HG02642 (cell line): Measurements from ENCODE around the gene G0S2.

Source experiments
- ATAC-seq: cut with Tn5 transposase; IDR thresholded peaks from one replicate; pipeline ENCODE4 v1.9.1; 2021; ENCODE audit warnings: mild to moderate bottlenecking; ENCODE audit not compliant: unreplicated experiment, poor library complexity

The G0S2 gene, protein sequence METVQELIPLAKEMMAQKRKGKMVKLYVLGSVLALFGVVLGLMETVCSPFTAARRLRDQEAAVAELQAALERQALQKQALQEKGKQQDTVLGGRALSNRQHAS

DNA sequence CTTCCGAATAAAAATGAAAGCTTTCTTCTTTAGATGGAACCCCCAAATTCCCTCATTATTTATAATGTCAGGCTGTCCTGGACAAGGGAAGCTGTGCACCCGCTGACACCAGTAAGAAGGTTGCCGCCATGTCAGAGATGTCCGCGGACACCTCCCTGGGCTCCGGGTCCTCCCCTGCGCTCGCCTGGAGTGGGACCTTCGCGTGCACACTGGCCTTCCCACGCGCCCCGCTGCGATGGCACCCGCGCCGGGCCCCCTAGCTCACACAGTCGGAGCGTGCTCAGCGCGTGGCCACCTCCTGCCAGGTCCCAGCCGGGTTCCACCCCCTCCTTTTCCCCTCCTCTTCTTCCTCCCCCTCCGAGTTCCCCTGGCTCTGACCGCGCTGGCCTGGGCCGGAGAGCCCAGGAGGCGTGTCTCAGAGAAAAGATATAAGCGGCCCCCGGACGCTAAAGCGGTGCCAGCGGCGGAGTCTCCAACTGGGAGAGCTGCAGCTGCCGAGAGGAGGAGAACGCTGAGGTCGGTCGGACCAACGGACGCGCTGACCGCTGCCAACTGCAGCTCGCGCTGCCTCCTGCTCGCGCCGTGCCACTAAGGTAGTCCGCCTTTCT, at the start of gene G0S2:
Gene G0S2 (plus strand): TSS at position 456 of the 608 bp plus-strand sequence. CDS start 273 bp downstream, outside the sequence.
- no peak for ATAC-seq

DNA sequence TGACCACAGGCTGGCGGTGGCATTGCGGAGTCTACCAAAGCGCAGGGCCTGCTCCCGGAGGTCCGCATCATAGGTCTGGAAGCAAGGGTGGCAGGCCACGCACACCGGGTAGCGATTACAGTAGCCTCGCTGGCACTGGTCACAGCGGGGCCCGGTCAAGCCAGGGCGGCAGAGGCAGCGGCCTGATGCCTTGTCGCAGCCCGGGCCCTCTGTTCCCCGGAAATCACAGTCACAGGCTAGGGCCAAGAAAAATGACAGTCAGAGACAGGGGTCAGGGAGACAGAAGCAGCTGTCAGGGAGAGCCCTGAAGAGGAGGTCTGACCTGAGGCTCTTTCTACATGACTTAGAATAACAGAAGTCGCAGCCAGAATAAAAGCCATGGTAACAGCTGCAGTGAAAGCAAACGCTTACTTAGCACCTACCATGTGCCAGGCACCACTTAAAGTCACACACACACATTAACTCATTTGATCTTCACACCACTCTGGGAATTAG, 49.4 kb upstream of the G0S2 start:
- ATAC-seq, result no peak

DNA sequence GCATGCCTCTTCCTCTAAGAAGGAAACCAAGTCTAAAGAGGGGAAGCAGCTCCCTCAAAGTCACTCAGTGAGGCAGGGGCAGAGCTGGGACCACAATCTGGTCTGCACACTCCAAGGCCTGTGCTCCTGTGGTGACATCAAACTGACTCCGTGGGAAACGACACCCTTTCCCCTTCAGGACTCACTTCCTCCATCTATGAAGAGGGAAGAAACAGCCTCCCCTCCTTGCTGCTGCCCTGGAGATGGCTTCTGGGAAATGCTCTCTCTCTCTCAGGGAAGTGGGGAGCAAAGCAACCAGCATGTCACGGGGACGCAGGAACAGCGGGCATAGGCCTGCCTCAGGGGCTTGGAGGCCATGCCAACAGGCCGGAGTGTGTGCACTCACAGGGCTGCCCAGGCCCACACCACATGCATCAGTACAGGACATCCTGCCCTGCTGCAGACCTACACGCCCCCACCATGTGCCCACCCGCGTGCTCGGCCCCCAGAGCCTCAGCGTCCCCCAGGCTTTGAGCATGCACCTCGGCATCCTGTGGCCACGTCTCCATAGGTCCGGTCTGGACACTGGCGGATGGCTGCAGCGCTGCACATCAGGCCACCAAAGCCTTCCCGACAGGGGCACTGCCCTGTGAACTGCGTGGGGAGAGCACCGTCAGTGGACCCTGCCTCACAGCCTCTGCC, 48.7 kb upstream of the G0S2 start:
- no peak for ATAC-seq

DNA sequence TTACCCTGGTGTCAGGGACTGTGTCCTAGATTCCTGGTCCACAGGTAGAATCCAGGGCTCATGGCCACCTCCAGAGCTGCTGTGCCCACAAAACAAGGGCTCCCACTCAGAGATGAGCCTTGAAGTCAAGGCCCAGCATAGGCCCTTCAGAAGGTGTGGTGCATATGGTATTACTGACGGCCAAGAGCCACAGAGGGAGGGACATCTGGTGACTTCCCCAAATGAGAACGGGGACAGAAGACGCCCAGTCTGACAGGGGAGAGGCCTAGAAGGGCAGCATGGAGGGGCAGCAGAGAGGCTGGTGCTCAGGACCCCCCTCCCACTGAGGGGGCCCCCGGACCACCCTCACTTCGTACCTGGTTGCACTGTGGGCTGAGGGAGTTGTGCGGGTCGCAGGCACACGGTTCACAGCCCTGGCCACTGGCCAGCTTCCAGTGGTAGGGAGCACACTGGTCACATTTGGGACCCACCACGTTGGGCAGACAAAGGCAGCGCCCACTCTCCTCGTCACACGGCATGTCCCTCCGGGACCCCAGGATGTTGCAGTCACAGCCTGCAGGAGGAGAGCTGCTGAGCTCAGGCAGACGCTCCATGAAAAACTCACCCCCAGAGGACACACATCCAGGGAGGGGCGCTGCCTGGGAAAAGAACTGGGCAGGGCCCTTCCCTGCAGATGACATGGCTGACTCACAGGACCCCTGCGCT, 48.0 kb upstream of the G0S2 start:
- peak; percentile 26 for ATAC-seq

DNA sequence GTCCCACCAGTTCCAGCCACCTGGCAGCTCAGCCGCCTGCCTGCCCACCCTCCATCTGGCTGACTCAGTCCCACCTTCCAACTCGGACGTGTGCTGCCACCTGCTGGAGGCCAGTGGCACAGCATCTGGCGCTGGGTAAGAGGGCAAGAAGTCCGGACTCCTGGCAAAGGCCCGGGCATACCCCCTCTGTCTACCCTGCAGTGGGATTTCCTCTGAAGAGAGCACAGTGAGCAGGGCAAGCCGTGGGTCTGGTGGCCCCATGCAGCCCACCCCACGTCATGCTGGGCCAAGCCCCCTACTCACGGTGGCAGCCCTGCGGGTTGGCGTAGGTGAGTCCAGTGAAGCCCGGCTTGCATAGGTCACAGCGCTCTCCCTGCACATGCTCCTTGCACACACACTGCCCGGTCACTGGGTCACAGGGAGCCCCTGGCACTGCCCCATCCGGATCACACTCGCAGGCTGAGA, 47.4 kb upstream of the G0S2 start:
- ATAC-seq, result peak; percentile 83

DNA sequence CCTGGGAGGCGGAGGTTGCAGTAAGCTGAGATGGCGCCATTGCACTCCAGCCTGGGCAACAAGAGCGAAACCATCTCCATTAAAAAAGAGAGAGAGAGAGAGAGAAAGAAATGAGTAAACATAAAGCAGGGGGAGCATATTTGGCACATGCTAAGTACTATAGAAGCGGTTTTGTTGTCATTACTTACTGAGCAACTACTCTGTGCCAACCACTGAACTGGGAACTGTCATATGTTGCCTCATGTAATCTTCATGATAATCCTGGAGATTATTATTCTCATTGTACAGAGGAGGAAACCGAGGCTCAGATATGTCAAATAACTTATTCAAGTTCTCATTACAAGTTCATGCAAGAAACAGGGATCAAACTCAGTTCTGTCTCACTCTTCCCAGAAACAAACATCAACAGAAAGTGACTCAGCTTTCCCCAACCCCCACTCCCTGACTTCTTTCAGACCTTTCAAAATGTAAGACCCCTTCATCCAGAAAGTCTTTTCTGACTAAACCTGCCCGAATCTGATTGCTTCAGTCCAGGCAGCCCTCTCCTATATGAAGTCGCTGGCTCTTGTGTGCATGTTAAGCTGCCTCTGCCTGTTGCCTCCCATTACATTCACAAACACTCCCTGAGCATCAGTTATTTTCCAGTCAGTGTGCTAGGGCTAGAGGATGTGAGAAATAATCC, 46.5 kb upstream of the G0S2 start:
- no peak for ATAC-seq

DNA sequence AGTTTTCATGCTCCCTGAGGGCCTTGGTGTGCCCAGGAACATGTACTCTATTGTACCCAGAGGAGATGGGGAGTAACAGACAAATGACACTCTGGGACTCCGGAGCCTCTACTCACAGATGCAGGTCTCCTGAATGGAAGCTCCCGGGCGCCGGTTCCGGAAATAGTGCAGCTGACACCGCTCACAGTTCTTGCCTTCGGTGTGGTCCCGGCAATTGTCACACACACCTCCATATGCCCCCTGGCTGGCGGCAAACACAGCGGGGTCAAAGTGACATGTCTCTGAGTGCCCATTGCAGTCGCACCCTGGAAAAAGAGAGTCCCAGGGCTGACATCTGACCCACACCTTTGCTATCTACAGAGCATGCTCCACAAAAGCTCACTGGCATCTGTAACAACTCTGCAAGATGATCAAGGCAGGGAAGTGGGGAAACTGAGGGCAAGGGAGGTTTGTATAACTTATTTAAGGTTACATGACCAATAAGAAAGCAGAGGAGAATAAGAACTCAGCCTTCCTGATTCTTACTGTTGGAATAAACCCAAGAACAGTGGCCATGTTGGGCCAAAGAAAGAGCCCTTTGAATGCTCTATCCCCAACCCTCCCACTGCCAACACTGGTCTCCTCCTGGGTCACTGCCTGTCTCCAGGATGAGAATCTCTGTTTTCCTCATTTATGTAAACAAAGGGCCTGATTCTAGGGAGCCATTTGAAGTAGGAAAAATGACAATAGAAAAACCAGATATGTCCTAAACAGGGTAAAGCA, 45.4 kb upstream of the G0S2 start:
- ATAC-seq, result no peak

DNA sequence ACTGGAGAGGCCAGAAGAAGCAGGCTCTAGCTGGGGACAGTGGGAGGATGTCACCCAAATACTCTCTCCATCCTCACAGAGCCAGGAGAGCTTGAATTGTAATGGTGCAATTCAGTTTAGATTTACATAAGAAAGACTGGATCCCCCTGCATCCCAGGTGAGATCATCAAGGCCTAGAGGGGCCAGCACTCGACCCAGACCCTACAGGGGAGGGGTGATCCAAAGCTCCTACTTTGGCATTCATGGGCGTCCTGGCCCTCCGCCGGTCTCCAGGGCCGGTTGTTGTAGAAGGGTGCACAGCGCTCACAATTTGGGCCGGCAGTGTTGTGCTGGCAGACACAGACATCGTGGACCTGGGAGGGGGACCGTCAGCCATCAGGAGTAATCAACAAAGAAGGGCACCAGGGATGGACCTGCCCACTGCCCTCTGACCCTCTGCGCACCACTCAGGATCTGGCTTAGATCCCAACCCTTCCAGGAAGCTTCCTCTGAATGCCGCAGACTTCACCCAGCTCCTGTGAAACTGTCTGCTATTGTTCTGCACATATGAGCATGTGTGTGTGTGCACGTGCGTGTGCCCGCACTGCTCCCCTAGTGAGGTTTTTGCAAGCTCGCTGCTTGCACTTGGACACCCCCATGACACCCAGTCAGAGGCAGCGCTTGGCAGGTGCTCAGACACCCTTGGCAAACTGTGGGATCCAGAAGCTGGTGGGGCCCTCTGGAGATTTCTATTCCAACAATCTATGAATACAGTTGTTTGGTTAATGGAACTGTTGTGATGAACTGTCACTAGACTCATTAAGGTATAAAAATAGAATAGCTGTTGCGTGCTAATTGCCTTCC, 44.6 kb upstream of the G0S2 start:
- no peak for ATAC-seq

DNA sequence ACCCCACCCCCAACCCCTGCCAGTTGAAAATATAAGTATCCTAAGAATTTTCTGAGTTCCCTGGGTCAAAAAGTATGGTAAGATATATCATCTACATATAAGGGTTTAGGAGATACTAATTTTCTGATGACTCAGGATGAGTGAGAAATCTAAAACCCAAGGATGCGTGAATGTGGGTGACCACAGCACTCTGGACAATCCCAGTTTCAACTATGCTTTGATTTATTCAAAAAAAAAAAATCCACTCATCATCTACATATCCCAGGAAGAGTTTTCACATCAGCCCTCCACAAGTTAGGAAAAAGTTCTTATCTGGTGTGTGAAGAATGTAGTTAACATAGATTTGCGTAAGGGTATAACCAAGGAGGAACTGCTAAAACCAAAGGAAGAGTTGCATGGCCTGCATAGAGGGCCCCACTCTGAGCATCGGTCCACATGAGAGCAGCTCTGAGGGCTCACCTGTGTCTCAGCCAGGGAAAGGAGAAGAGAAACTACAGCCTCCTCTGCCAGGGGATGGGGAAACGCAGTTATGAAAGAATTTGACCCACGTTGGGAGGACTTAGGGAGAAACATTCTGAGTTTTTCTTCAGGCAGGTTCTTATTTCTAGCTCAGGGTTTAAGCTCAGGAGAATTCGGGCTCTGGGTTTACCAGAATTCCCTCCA, 41.7 kb upstream of the G0S2 start:
- no peak for ATAC-seq

DNA sequence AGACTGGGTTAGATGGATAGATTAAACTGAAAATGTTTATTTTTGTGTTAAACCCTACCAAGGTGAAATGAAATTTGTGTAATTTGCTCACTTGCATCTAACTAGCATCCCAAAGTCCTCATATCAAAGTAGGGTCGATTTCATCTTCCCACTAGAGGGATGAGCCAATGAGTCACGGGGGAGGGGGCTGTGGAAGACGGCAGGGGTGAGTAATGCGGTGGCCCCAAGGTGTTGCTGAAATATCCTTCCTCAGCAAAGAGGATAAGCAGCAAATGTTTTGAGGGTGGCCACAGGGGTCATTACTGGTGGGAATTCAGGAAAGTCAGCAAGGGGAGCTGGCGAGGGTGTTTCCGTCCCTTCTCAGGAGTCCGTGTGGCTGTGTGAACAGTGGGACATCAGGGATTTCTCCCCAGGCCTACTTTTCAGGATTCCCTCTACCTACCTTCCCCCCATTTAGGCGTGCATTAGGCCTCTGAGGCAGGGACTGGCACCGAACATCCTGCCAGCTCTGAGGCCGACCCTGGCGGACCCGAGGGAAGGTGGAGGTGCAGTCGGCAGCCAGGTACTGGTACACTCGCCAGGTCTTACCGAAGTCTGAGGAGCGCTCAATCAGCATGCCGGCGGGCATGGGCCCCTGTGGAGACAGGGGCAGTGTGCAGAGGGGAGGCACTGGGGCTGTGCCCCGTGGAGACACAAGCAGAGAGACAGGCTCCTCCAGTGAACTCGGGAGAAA, 41.0 kb upstream of the G0S2 start:
- no peak for ATAC-seq

DNA sequence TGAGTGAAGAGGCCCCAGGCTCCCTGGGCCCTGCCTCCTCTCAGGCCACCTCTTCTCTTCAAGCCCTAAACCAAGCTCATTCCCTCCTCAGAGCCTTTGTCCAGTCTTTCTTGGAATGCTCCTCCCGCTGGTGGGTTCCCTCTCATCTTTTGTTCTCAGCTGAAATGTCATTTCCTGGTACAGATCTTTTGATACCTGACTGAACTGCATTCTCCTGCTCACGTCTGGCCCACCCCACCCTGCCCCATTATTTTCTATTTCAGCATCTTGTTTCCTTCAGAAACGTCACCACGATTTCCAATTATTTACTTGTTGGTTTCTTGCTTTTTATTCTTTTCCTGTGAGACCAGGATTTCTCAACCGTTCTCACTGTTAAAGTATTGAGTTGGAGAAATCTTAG, 39.4 kb upstream of the G0S2 start:
- ATAC-seq, result no peak

DNA sequence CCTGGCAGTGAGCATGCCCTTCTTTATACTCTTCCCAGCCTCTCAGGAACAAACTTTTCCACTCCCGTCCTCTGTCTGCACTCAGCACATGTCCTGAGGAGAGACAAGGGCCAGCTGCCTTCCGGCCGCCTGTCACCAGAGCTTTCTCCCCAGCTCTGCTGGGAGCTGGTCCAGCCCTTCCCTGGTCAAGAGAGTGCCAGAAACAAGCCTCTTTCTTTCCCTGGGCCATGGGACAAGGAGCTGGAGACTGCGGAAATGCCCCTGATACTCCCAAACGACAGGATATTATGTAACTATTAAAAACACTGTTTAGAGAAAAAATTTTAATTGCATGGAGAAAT, 33.4 kb upstream of the G0S2 start:
- ATAC-seq, result no peak

DNA sequence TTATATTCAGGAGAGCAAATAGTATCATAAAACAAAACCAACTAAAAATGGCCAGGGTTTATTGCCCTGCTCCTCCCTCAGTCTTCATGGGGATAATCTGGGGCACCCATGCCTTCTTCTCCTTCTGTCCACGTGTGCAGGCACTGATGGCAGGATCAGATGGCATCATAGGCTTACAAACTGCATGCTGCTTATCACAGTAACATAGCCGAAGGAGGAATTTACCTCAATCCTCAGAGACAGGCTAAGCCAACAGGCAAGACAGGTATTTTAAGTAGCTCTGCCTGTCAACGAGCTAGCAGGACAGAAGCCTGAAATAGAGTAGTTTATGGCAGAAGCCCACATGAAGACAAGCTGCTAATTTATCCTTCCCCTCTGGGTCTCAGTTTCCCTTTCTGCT, 32.4 kb upstream of the G0S2 start:
- no peak for ATAC-seq

DNA sequence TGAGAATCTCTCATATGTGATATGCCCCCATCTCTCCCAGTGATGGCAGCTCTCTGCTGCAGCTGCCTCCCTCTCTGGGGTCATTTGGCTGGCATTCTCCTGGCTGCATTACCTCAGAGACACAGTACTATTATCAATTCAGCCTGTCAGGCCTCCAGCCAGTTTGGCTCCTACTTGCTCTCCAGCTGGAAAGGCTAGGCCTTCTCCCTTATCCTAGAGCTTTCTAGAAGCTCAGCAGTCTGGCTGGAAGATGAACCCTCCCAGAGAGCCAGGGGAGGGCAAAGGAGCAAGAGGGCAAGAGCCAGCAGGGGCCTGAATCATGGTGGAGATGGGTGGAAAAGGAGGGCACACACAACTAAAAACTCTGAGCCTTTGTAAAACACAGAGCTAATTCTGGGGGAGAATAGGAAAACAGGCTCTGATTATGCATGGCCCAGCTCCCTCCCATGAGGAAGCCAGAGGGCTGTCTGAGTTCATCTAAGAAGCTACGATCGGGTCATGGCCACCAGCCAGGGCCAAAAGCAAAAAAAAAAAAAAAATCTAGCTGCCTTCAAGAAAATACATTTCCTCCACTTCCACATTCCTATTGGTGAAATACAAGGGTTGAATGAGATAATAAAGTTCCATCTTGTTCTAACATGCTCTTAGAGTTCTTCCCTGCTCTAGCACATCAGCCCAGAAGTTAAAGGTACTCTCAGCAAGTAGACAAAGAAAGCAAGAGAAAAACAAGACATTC, 31.8 kb upstream of the G0S2 start:
- ATAC-seq, result no peak

DNA sequence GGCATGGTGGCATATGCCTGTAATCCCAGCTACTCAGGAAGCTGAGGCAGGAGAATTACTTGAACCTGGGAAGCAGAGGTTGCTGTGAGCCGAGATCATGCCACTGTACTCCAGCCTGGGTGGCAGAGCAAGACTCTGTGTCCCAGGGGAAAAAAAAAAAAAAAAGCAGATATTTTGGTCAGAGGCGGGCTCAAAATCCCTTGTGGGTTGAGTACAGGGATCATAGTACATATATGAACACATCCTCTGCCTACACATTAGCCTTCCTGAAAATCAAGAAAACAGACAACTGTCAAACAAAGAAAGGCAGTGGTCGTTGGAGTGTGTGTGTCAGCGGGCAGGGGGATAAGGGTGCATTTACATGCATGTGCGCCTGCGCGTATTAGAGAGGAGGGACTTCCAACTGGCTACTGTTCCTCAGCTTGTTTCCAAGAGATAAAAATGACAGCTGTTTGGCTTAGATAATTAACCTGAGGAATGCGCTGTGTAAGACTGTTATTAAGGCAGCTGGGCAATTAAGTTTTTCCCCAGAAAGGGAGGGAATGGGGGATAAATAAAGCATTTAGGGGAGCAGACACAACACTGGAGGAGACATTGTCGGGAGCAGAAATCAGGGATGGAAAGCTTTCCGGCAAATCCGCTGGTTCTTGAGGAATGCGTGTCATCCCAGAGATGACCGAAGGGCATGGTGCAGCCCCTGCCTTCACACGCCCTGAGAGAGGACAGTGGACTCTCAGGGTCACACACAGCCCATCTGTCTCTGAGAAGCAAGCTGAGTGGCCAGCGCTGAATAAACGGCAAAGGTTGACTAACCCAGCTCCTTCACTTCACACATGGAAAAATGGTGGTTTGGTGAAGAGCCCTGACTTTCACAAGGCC, 29.4 kb upstream of the G0S2 start:
- ATAC-seq, result no peak

DNA sequence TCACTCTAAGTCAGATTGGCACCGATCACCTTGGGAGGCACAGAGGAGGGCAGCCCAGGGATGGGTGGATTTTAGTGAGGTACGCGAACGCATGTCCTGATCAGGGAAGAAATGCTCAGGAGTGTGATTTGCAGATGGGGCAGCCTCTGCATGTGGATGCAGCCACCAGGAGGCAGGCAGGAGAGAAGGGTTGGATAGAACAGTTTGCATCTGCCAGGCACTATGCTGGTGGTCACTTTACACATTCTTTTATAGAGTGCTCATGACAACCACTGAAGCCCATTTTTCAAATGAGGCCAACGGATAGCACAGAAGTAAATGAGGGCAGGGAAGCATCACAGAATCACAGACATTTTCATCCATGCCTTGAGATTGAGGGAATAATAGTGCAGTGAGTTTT, 28.7 kb upstream of the G0S2 start:
- no peak for ATAC-seq
